GM12875 (cell line): ENCODE data around the gene MEF2B.
A peak's percentile ranks its signal among the peaks of the same experiment; 100 is the strongest.
"Not testable (repeated sequence)": the region's sequence is repeated elsewhere in the genome, so short reads cannot be mapped to it uniquely, and the experiment has no call there.

Experiments used
- H3K4me3 ChIP-seq: one replicate; pipeline ENCODE4 v1.5.1; 2011; ENCODE audit warnings: low read depth, low read length, control low read depth
- TF ChIP-seq, protein P1 (sequence below): IDR thresholded peaks from 2 replicates; pipeline ENCODE4 v1.5.1; 2011; ENCODE audit warnings: low read depth, mild to moderate bottlenecking, control low read depth, inconsistent platforms, low read length, moderate library complexity, borderline replicate concordance; ENCODE audit not compliant: insufficient read depth

MEF2B gene

DNA sequence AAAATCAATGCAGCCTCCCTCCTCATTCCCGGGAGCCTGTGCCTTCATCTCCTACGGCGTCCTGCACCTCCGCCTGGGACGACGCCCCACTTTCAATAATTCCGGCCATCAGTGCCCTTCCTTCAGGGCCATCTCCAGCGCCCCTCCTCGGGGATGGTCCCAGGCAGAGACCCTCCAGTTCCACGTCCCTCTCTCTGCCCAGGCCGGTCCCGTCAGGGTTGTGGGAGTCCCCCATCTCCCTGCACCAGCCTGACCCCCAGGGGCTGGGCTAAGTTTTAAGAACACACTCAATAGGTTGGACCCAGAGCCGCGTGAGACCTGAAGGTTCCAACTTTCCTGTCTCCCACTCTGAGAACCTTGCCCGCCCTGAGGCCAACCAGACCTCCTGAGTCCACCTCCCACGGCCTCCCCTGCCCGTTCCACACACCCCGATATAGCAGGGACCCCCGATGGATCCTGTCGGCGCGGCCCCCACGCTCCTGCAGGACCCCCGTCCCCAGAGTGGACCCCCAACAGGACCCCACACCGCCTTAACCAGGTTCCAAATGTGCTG is 32.4 kb downstream of the MEF2B start:
- TF ChIP-seq, protein P1, sequence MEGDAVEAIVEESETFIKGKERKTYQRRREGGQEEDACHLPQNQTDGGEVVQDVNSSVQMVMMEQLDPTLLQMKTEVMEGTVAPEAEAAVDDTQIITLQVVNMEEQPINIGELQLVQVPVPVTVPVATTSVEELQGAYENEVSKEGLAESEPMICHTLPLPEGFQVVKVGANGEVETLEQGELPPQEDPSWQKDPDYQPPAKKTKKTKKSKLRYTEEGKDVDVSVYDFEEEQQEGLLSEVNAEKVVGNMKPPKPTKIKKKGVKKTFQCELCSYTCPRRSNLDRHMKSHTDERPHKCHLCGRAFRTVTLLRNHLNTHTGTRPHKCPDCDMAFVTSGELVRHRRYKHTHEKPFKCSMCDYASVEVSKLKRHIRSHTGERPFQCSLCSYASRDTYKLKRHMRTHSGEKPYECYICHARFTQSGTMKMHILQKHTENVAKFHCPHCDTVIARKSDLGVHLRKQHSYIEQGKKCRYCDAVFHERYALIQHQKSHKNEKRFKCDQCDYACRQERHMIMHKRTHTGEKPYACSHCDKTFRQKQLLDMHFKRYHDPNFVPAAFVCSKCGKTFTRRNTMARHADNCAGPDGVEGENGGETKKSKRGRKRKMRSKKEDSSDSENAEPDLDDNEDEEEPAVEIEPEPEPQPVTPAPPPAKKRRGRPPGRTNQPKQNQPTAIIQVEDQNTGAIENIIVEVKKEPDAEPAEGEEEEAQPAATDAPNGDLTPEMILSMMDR = no peak
- peak overlapping the region; percentile 61 for H3K4me3 ChIP-seq

DNA sequence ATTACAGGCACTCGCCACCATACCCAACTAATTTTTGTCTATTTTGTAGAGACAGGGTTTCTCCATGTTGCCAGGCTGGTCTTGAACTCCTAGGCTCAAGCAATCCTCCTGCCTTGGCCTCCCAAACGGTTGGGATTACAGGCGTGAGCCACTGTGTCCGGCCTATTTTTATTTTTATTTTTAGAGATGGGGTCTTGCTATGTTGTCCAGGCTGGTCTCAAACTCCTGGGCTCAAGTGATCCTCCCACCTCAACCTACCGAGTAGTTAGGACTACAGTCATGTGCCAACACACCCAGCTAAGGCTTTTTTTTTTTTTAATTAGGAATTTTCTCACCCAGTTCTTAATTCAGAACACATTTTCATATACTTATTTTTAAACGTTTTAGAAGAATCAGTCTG is 34.4 kb downstream of the MEF2B start:
- not testable (repeated sequence) for H3K4me3 ChIP-seq

DNA sequence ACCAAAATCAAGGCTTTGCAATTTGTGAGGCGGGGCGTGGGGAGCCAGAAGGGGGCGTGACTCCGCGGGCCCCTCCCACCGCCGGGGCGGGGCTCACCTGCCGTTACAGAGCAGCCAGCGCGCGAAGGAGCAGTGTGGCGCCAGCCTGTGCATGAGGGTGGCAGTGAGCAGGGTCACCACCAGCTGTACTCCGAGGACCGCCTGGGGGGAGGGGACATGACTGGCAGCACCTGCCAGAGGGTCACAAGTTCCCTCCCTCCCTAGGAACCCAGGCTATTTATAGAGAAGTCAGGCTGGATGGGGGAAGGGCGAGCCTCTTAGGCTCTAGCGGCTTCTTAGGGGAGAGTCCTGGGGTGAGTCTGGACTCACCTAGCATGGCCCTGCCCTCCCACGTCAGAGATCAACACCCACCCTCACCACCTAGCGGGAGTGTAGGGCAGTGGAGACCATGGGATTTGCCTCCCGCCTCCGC is 35.3 kb downstream of the MEF2B start:
- TF ChIP-seq, protein P1 = no peak
- H3K4me3 ChIP-seq = peak overlapping the region; percentile 8

DNA sequence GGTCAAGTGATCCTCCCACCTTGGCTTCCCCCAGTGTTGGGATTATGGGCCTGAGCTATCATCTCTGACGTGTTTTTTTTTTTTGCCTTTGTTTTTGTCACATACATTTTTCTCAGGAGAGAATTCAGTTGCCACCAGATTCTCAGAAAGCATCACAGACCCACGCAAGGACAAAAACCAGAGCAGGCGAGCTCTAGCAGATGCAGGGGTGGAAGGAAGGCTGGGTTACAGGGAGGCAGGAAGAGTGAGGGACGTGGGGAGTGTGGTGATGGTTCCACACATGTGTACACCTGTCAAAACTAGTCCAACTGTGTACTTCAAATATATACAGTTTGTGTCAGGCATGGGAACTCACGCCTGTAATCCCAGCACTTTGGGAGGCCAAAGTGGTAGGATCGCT is 36.1 kb downstream of the MEF2B start:
- TF ChIP-seq, protein P1 = no peak
- H3K4me3 ChIP-seq = no peak overlapping the region

DNA sequence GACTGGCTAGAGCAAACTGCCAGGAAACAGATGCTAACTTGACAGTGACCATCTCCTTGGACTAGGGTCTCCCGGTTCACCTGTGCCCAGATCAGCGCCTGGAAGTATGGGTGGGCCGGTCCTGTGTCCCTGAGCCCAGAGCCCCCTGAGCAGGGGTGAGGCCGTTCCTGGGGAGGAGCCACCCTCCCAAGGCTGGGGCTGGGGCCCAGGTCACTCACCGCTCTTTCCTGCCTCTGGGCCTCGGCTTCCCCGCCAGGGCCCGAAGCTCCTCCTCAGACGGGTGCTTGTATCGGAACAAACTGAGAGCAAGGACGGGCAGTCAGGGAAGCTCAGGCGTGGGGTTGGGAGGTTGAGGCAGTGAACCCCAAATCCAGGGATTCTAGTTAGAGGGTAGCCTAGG is 37.2 kb downstream of the MEF2B start:
- no peak overlapping the region for H3K4me3 ChIP-seq
- TF ChIP-seq, protein P1 = no peak

DNA sequence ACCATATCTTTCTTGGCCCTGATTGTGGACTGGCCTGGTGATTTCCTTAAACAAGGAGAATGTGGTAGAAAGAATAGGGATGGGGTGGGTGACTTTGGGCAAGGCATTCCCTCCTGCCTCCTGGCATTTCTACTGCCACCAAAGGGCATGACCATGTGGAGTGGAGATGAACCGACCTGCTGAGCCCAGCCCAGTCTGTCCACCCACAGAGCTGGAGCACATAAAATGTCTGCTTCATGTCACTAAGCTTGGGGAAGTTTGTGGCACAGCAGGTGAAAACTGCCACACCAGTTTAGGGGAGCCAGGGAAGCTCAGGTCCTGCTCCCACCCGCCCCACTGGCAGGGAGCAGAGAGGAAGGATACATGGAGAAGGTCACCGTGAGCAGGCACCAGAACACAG is 38.1 kb downstream of the MEF2B start:
- TF ChIP-seq, protein P1 = no peak

DNA sequence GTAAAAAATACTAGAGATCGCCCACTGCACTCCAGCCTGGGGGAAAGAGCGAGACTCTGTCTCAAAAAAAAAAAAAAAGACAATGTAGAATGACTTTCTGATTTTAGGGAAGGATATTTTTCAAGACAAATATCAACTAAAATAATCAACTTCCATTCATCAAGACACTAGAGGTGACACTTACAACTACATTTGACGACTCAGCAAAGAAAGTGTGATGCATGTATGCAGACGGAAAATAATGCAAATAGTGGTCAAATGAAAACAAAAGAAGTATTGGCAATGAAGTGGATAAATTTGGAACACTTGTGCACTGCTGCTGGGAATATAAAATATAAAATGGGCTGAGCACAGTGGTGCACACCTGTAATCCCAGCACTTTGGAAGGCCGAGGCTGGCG is 44.0 kb downstream of the MEF2B start:
- TF ChIP-seq, protein P1 = no peak
- no peak overlapping the region for H3K4me3 ChIP-seq

More for the DNA sequence above, 38.1 kb downstream of the MEF2B start:
- no peak overlapping the region for H3K4me3 ChIP-seq

DNA sequence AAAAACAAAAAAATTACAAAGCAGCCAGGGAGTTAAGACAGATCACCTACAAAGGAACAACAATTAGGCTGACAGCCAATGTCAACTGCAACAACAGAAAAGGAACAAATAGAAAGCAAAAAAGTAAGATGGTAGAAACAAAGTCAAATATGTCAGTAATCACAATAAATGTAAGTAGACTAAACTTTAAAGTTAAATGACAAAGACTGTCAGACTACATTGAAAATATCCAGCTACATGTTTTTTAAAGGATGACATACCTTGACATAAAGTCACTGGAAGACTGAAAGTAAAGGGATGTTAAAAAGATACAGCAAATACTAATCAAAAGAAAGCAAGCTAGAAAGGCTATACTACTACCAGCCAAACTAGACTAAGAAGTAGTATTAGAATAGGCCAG is 46.7 kb downstream of the MEF2B start:
- H3K4me3 ChIP-seq = no peak overlapping the region
- TF ChIP-seq, protein P1 = no peak
